H1 (cell line): ENCODE measurements around the gene FOXO1. TPM values are rescaled to one million over a fixed set of nuclear protein-coding genes. Genes with fewer than 3 reads are reported as not detected.

ENCODE experiments used
- TEAD4 ChIP-seq: IDR thresholded peaks from 2 replicates; pipeline ENCODE4 v1.6.1; 2012; ENCODE audit warnings: low read depth, low read length, inconsistent platforms, mixed read lengths
- polyA plus RNA-seq, 7 experiments: library from polyadenylated mRNA; depleted of rRNA in 3 of 7; stranded (reverse) in 5 of 7; unstranded in 2 of 7; fragments of >200 nt in 5 of 7; fragments of 200-250 nt in 2 of 7; gene quantifications; 1 replicate in 5 of 7; 2 replicates in 1 of 7; 4 replicates in 1 of 7; pipeline versions ENCODE4 v1.2.1 to v1.2.3, GENCODE V29; 2011 to 2013; ENCODE audit warnings: missing spikeins in 2 of 7, mixed read lengths in 2 of 7
- total RNA-seq: library from RNA; stranded (reverse); fragmentation: NEBNext Ultra II Directional; extraction: Animal tissue kit (Norgen Biotek cat#: 25700); gene quantifications from 2 replicates; pipeline ENCODE4 v1.2.1, GENCODE V29; 2021
- TF ChIP-seq, protein P1 (sequence below): fragments of 300-600 bp; sonication (generic); IDR thresholded peaks from 2 replicates; pipeline ENCODE4 v1.7.1; 2012; ENCODE audit warnings: low read length, moderate library complexity, mild to moderate bottlenecking, inconsistent platforms; ENCODE audit not compliant: insufficient replicate concordance

FOXO1 gene
- total and polyA plus RNA-seq, 2 of the 8 experiments (the other 6 are each of a cell fraction or from before 2014, with no cell fraction given) = 35.3 to 56.9 TPM

DNA sequence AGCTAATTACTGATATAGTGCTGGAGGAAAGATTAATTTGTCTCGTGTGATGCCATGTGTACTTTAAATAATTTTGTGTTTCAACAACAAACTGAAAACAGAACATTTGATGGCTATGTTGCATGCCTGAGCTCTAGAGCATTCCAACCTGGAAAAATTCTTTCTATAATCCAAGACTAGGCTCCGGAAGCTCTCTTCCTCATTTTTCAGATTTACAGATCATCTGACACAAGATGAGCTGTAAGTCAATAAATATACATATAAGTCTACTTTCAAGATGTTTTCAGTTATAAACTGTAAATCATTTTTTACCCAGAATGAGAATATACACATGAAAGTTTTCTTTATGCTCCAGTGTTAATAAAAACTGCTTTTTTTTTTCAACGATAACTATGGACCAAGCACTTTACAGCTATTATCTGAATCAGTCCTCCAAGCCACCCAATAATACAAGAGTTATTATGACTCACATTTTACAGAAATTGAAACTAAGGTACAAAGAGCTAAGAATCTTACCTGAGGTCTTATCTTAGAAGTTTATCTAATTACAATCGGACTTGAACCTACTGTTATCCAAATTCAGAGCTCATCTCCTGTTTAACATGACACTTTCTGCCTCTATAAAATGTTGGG, 6.4 kb upstream of the FOXO1 start (continued):
- TF ChIP-seq, protein P1, sequence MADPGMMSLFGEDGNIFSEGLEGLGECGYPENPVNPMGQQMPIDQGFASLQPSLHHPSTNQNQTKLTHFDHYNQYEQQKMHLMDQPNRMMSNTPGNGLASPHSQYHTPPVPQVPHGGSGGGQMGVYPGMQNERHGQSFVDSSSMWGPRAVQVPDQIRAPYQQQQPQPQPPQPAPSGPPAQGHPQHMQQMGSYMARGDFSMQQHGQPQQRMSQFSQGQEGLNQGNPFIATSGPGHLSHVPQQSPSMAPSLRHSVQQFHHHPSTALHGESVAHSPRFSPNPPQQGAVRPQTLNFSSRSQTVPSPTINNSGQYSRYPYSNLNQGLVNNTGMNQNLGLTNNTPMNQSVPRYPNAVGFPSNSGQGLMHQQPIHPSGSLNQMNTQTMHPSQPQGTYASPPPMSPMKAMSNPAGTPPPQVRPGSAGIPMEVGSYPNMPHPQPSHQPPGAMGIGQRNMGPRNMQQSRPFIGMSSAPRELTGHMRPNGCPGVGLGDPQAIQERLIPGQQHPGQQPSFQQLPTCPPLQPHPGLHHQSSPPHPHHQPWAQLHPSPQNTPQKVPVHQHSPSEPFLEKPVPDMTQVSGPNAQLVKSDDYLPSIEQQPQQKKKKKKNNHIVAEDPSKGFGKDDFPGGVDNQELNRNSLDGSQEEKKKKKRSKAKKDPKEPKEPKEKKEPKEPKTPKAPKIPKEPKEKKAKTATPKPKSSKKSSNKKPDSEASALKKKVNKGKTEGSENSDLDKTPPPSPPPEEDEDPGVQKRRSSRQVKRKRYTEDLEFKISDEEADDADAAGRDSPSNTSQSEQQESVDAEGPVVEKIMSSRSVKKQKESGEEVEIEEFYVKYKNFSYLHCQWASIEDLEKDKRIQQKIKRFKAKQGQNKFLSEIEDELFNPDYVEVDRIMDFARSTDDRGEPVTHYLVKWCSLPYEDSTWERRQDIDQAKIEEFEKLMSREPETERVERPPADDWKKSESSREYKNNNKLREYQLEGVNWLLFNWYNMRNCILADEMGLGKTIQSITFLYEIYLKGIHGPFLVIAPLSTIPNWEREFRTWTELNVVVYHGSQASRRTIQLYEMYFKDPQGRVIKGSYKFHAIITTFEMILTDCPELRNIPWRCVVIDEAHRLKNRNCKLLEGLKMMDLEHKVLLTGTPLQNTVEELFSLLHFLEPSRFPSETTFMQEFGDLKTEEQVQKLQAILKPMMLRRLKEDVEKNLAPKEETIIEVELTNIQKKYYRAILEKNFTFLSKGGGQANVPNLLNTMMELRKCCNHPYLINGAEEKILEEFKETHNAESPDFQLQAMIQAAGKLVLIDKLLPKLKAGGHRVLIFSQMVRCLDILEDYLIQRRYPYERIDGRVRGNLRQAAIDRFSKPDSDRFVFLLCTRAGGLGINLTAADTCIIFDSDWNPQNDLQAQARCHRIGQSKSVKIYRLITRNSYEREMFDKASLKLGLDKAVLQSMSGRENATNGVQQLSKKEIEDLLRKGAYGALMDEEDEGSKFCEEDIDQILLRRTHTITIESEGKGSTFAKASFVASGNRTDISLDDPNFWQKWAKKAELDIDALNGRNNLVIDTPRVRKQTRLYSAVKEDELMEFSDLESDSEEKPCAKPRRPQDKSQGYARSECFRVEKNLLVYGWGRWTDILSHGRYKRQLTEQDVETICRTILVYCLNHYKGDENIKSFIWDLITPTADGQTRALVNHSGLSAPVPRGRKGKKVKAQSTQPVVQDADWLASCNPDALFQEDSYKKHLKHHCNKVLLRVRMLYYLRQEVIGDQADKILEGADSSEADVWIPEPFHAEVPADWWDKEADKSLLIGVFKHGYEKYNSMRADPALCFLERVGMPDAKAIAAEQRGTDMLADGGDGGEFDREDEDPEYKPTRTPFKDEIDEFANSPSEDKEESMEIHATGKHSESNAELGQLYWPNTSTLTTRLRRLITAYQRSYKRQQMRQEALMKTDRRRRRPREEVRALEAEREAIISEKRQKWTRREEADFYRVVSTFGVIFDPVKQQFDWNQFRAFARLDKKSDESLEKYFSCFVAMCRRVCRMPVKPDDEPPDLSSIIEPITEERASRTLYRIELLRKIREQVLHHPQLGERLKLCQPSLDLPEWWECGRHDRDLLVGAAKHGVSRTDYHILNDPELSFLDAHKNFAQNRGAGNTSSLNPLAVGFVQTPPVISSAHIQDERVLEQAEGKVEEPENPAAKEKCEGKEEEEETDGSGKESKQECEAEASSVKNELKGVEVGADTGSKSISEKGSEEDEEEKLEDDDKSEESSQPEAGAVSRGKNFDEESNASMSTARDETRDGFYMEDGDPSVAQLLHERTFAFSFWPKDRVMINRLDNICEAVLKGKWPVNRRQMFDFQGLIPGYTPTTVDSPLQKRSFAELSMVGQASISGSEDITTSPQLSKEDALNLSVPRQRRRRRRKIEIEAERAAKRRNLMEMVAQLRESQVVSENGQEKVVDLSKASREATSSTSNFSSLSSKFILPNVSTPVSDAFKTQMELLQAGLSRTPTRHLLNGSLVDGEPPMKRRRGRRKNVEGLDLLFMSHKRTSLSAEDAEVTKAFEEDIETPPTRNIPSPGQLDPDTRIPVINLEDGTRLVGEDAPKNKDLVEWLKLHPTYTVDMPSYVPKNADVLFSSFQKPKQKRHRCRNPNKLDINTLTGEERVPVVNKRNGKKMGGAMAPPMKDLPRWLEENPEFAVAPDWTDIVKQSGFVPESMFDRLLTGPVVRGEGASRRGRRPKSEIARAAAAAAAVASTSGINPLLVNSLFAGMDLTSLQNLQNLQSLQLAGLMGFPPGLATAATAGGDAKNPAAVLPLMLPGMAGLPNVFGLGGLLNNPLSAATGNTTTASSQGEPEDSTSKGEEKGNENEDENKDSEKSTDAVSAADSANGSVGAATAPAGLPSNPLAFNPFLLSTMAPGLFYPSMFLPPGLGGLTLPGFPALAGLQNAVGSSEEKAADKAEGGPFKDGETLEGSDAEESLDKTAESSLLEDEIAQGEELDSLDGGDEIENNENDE = peak; percentile 81
- TF ChIP-seq TEAD4 = 0 out of 2 replicates have a peak, but pooled peaks have one; percentile 27
